HG02938 (cell line): Measurements from ENCODE around the gene CFAP221.

ENCODE experiments used
- ATAC-seq: cut with Tn5 transposase; IDR thresholded peaks from one replicate; pipeline ENCODE4 v1.9.1; 2021; ENCODE audit warnings: mild to moderate bottlenecking, moderate library complexity; ENCODE audit not compliant: unreplicated experiment

Gene CFAP221

DNA sequence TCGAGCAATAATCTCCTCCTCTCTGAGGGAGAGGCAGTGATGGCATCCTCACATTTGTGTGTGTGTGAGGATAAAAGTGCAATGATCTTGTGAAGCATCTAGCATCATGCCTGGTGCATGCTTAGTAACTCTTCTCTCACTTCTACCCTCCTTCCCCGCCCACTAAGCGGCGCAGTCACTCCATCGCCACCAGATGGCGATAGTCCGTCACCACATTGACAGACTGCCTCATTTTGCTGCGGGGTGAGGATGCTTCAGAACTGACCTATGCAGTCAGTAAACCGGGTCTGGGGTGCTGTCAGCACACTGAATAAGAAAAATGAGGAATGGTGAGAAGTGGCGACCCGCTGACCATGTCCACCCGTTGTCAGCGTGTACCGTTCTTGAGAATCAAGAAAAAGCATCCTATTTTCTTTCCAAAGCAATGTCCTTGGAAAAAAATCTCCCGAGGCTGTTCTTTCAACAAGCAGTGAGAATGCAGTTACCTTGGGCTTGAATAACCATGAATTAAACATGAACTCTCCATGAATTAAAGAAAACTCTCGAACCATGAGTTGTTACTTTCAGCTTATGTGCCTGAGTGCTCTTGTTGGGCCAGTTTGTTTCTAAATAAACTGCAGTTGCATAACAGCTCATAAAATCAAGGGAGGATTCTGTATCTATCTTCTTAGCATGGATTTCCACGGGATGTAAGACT lies 97.5 kb downstream of the CFAP221 start:
- ATAC-seq = peak; percentile 89

DNA sequence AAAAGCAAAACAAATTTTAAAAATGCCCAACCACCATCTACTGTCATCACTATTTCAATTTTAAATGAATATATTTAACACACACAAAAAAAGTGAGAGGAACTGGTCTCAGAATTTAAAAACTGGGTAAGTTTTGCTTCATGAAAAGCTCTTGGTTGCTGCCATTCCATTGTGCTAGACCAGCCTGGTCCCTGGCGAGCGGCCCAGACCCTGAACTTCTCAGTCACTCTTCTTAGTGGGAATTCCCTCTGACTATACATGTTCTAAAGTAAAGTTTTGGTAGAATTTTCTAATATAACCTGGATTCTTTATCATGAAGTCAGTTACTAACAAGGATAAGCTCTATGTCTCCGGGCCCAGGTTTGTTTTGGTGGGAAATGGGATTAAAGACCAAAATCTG lies 99.9 kb downstream of the CFAP221 start:
- ATAC-seq = no peak

DNA sequence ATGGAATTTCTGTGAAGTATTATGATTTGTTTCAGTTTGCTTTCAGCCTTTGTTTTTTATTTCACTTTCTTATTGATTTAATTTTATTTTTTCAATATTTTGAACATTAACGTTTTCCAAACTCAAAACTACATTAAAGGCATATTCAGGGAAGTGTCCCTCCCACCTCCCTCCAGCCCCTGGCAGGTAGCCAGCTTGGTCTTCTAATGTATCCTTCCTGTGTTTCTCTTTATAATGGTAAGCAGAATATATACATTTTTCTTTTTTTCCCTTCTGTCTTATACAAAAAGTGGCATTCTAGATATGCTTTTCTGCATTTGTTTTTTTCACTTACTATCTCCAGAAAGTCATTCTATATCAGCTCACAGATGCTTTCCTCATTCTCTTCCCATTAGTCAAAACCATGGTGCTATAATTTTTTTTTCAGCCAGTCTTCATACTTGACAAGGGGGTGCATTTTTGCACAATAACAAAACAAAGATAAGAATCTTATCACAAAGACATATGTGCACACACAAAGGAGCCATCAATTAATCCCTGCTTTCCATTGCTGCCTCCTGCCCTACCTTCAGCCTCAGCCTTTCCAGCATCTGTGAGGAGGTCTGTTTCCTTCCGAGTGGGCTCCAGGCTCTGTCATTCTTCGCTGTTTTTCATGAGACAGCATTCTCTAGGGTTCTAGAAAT lies 101.1 kb downstream of the CFAP221 start:
- ATAC-seq = no peak

DNA sequence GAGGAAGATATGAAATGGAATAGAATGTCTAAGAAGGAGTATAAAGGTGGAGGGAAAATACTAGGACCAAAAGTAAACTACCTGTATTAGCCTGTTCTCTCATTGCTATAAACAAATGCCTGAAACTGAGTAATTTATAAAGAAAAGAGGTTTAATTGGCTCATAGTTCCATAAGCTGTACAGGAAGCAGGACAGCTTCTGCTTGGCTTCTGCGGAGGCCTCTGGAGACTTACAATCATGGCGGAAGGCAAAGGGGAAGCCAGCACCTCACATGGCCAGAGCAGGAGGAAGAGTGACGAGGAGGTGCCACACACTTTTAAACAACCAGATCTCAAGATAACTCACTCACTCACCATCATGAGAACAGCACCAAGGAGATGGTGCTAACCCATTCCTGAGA lies 101.9 kb downstream of the CFAP221 start:
- no peak for ATAC-seq

DNA sequence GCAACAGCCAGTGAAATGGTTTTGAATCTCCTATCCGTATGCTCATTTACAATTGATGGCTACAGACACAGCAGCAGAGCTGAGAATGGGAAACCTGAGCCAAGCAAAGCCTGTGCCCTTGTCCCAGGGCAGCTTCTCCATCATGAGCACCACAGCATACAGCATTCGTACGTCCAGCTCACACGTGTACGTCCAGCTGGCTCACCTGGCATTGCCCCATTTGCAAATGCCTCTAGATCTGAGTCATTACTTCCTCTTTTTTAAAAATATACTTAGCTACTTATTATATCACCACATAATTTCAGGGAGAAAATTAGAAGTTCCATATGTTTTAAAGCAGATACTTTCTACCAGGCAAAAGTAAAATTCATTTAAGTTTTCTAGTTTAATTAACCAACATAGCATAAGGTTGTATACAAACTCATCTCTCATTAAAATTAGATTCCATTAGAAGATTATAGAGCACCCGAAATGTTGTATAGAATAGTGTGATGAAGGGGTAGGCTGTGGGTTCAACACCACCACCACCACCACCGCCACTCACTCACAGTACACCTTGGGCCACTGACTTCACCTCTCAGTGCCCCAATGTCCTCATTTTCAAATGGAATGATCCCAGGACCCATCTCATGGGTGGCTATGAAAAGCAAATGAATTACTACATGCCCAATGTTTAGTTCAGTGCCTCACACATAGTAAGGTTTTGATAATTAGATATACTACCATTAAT lies 103.4 kb downstream of the CFAP221 start:
- ATAC-seq = peak; percentile 96

DNA sequence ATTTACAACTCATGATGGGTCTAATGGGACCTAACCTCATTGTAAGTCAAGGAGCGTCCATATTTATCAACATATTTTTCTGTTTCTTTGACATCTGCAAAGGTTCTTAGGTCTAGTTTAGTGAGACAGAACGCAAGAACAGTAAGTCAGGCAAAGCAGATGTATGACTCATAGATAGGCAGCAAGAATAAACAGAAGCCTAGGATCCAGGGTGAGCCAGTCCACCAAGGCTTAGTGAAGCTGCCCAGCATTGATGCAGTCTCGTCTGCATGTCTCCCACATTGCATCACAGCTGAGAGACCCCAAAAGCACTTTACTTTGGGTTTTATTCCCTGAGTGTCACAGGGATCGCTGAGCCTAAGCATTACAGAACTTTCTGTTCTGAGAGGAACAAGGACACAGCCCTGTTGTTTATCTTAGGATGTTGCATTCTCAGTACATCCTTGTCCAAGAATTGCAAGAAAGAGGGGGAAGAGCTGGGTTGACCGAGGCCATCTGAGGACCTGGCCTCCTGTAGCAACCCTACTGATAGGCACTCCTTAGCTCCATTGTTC lies 105.2 kb downstream of the CFAP221 start:
- no peak for ATAC-seq

DNA sequence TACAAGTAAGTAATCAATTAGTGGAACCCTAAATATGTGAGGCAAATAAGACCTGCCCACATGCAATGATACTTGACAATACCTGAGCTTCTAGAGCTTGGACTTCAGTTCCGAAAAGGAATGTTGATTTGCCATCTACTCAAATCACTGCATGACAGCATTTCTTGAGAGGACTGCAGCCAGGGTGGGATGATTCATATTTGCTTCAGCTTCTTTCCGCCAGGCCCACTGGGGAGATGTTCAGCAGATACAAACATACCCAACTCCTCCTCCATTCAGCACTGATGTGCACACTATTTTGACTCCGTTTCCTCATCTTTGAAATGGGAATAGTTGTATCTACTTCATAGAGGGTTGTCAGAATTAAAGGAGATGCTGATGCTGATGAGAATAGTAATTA lies 106.0 kb downstream of the CFAP221 start:
- ATAC-seq = no peak

DNA sequence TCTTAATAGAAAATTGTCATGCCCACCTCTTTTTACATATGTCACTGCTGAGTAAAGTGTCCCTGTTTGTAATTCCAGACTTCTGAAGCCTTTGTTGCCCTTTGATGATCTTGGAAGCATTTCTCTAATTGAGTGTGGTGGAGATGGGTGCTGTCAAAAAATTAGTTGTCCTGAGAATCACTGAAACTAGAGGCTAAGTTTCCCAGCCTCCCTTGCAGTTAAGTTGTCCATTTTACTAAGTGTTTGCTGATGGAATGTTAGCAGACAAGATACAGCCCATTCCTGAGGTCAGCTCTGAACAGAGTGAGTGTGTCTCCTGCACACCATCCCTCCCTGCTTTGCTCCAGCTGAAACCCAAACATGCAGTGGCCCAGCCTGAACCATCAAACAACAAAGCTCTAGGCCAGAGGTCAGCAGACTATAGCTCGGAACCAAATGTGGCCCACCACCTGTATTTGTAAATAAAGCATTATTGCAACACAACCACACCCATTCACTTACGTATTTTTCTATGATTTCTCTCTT lies 106.7 kb downstream of the CFAP221 start:
- ATAC-seq = no peak

DNA sequence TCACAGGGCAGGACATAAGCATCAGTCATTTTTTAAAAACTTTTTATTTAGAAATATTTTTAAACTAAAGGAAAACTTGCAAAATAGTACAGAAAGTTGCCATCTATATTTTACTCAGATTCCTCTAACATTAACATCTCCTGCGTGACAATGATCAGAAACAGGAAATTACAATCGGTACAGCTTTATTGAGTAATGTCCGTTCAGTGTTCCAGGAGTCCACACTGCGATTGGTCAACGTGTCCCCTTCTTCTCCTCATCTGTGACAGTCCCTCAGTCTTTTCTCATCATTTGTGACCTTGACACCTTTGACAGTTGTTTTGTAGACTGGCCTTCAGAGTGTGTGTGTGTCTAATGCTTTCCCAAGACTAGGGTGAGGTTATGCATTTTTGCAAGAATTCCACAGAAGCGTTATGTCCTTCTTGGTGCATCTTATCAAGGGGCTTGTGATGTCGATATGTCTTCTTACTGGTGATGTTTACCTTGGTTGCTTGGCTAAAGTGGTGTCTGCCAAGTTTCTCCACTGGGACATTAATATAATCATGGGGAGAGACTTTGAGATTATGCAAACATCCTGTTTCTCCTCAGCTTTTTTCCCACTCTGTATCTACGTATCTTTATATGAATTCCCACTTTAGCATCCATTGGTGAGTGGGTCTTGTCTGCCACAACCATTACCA lies 113.4 kb downstream of the CFAP221 start:
- ATAC-seq = no peak

DNA sequence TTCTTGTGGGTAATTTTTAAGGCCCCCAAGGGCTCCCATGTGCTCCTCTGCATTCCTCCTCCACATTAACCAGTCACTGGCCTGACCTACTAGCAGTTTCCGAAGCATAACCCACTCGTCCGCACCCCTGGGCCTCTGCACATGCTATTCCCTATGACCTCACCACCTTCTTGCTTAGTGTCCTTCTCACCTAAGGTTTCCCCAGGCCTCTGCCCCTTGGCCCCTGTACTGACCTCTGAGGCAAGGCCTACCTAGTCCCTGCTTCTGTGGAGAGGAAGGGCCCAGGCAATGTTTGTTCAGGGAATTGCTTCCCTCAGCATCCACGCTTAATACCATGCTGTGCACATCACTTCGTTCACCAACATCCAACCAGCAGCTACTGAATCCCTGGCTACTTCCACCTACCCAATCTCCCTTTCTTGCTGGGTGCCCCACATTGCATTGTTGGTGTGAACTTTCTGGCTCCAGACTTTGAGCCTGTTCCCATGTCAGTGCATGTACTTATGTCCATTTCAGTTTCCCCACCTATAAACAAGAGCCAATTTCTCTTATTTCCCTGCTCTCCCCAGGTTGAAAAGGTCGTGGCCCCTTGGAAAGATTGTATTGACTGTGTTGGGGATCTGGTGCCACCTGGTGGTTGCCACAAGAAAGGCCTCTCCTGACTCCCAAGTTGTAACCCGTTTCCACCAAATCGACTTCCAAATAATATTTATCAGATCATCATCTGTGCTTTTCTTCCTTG lies 115.5 kb downstream of the CFAP221 start:
- ATAC-seq = no peak

DNA sequence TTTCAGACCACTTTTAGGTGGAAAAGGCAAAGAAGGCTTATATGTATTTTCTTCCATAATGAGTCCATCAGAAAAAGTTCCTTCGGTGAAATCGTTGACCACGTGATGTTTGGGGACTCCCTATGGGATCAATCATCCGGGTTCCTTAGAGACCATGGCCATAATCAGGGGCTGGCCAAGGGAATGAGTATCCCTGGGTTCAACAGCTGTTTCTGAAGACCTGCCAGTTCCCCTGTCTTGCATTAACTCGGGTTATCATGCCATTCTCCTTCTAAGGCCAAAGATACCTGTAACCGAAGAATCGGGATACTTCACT lies 116.1 kb downstream of the CFAP221 start:
- ATAC-seq = no peak

DNA sequence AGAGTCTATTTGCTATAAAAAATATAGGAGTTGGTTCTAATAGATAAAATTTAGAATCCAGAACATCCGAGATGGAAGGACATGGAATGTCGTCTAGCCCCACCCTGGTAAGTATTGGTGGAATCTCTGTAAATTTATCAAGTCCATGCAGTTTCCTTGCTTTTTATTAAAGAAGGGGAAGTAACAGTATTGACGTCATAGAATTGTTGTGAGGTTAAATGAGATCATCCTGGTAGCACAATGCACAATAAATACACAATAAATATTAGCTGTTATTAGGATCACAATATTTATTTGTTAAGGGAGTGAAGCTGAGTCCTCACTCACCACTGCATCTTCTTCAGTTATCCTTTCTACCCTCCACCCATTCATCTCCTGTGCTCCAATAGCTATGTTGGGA lies 118.0 kb downstream of the CFAP221 start:
- no peak for ATAC-seq

DNA sequence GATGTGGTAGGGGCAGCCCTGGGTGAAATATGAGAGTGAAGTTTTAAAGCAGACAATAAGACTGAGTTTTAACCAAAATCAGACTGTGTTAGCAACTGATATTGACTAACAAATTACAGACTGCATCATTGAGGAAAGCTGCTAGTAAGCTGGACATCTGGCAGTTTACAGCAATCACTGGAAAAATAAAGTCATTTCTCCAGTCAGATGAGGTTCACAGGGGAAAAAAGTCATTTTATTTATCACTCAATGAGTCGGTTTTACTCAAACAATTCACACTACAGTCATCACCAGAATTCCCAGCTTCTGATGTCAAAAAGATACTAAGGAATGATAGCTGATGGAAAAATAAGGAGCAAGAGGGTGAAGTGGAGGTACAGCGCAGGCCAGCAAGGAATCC lies 124.3 kb downstream of the CFAP221 start:
- no peak for ATAC-seq

DNA sequence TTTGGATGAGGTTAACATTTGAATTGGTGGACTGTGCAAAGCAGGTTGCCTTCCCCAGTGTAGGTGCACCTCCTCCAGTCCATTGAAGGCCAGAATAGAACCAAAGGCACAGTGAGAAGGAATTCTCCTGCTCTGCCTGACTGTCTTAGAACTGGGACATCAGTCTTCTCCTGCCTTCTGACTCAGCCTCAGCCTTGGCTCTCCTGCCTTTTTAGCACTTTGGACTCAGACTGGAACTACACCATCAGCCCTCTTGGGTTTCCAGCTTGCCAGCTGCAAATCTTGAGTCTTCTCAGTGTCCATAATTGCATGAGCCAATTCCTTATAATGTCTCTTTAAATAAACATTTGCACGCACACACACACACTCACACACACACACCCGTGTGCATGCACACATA lies 126.8 kb downstream of the CFAP221 start:
- no peak for ATAC-seq

DNA sequence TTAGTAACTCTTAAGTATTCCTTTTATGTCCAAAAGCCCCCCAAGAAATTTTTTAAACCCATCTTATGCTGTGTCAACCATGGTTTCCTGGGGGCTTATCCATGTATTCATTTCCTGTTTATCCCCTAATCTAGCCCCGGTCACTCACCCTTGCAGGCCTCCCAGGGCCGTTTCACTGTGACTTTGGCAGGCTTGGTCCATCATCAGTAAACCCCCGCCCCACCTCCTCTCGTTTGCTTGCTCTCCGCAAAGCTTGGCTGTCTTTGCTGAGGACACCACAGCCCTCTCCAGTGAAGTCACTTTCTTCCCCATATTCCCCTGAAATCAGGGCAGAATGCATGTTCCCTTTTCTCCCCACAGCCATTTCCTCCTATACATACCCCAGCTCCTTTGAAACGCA lies 127.5 kb downstream of the CFAP221 start:
- ATAC-seq = no peak

DNA sequence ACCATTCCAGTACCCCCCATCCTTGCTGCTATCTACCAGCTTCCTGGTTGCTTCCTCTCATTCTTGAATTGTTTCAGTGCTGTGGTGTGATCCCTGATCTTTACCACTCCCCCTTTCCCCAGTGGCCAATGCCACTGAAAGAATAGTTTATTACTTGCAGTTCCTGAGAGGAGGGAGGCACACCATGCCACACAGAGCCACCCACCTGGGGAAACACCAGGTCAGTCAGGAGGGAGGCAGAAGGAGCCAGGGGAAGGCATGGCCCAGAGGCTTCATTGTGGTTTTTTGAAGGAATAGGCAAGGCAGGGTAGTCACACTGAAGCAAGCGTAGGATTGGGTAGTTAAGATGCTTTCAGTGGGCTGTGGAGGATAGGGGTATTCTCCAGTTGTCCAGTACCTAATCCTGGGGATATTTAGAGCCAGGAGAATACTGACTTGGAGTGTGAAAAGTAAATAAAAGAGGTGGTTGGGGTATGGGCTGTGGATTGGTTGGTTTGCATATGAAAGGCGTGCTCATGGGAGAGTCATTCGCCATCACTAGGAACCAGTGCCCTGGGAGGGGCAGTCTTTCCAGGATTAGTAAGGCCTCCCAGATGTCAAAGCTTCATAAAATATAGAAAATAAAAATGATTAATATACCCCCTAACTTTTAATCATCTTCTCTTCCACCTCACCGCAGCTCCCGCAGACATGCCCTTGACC lies 128.1 kb downstream of the CFAP221 start:
- no peak for ATAC-seq

DNA sequence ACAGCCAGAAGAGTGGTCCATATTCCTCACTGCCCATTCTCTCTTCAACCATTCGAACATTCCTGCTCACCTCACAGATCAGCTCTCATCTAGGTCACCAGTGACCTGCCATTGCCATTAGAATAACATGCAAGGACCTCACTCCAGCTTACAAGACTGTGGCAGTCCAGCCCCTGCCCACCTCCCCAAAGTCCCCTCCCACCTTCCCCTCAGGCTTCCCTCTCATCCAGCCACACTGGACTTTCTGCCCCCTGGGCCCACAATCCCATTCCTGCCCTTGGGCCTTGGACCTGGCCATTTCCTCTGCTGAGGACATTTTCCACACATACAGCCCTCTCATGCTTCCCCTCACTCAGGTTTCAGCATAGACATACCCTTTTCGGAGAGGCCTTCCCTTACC lies 129.5 kb downstream of the CFAP221 start:
- ATAC-seq = no peak

DNA sequence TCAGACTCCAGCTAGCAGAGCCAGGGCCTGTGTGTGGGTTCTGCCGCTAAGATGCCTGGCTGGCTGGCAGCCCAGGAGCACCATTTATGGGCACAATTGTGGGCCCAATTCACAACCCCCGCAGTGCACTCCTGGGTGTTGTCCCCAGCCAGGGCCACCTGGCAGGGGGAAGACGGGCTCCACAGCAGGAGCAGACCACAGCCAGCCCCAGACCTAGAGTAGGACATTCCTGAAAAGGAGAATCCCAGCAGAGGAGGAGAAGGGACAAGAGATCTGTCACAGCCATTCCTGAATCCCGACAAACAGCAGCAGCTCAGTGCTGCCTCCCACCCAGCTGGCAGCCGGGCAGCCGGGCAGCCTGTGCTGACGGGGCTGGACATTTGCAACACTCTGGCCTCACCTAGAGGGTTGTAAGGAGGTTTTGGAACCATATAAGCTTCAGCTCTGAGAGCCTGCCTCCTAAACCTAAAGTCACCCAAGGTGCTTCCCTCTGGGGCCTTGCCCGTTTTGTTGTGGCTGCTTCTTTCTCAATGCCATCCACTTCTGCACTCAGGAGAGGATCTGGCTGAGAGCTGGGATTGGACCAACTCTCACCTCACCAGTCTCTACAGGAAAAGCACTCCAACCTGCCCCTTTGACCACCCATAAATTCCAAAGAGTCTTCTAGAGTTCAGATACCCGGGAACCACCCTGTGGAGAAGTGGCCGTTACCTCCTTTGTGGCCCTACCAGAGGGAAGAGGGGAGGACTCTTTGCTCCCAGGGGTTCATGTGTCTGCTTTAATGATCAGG lies 130.7 kb downstream of the CFAP221 start:
- no peak for ATAC-seq

DNA sequence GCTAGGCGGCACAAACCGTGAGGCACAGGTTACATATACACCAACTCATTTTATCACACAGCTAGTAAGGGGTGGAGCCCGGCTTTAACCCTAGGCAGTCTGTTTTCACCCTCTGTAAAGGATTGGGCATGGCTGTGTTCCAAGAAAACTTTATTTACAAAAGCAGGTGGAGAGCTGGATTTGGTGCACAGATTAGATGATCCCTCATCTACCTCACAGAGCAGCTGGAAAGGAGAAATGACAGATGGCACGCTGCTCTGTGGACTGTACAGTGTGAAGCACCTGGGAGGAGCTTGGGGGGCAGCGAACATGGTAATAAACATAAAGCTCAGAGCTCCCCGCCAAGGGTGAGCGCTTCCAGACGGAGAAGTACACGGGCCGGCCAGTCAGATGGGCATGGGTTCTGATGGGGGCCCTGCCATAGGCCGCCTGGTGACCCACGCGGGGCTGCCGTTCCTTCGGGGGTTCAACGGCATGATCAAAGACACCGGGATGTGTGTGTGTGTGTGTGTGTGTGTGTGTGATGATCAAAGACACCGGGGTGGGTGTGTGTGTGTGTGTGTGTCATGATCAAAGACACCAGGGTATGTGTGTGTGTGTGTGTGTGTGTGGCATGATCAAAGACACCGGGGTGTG lies 133.9 kb downstream of the CFAP221 start:
- ATAC-seq = no peak
